Duodenal mucosa (tissue), 2 donors: ENCODE data around the gene OMG.
"Not testable (repeated sequence)": the region's sequence is repeated elsewhere in the genome, so short reads cannot be mapped to it uniquely, and the experiment has no call there.

Experiments used
- H3K27ac ChIP-seq: one replicate; pipeline ENCODE4 v1.7.0; 2013; ENCODE audit warnings: low read depth, low read length
- H3K27me3 ChIP-seq, 2 donors: one replicate each; pipeline ENCODE4 v1.7.0; 2013; ENCODE audit warnings: low read length in 2 of 2, control low read depth in 1 of 2; ENCODE audit not compliant: insufficient read depth in 2 of 2, control insufficient read depth in 1 of 2
- H3K36me3 ChIP-seq, 2 donors: one replicate each; pipeline ENCODE4 v1.7.0; 2013; ENCODE audit warnings: low read length in 2 of 2, control low read depth in 1 of 2; ENCODE audit not compliant: insufficient read depth in 2 of 2, control insufficient read depth in 1 of 2
- H3K4me1 ChIP-seq, 2 donors: one replicate each; pipeline ENCODE4 v1.7.0; 2013; ENCODE audit warnings: low read length in 2 of 2, control low read depth in 1 of 2; ENCODE audit not compliant: insufficient read depth in 2 of 2, control insufficient read depth in 1 of 2
- H3K4me3 ChIP-seq, 2 donors: one replicate each; pipeline ENCODE4 v1.7.0; 2013; ENCODE audit warnings: low read length in 2 of 2, low read depth in 1 of 2
- H3K9ac ChIP-seq, 2 donors: one replicate each; pipeline ENCODE4 v1.7.0; 2013; ENCODE audit warnings: low read length in 2 of 2, low read depth in 1 of 2
- H3K9me3 ChIP-seq, 2 donors: one replicate each; pipeline ENCODE4 v1.7.0; 2013; ENCODE audit warnings: low read length in 2 of 2, control low read depth in 1 of 2; ENCODE audit not compliant: control insufficient read depth in 1 of 2

OMG gene

GRCh38 chr17:31287932-31288331, 9.1 kb downstream of the OMG start:
- H3K4me1 ChIP-seq, H3K27ac ChIP-seq, H3K4me3 ChIP-seq, H3K9ac ChIP-seq, H3K27me3 ChIP-seq, H3K36me3 ChIP-seq, H3K9me3 ChIP-seq: not testable (repeated sequence)

GRCh38 chr17:31286587-31286986, 10.5 kb downstream of the OMG start:
- H3K27me3 ChIP-seq = no peaks in the 10 kb centered on the region
- H3K9me3 ChIP-seq = no peaks in the 10 kb centered on the region
- H3K27ac ChIP-seq = no peak overlapping the region
- H3K9ac ChIP-seq = no peak overlapping the region
- H3K36me3 ChIP-seq = no peaks in the 10 kb centered on the region
- H3K4me1 ChIP-seq = no peaks in the 10 kb centered on the region
- no peak overlapping the region for H3K4me3 ChIP-seq

GRCh38 chr17:31283841-31284240, 13.2 kb downstream of the OMG start:
- H3K27me3 ChIP-seq = no peaks in the 10 kb centered on the region
- H3K9ac ChIP-seq = no peak overlapping the region
- no peaks in the 10 kb centered on the region for H3K9me3 ChIP-seq
- H3K4me3 ChIP-seq = no peak overlapping the region
- H3K4me1 ChIP-seq = no peaks in the 10 kb centered on the region
- H3K27ac ChIP-seq = no peak overlapping the region
- no peaks in the 10 kb centered on the region for H3K36me3 ChIP-seq

- Histone ChIP-seq H3K9me3 (no peaks in the 10 kb centered on the region), H3K9ac (no peak overlapping the region), H3K36me3 (peaks cover 8 to 11% of the 10 kb centered on the region in 2 donors), H3K27me3 (no peaks in the 10 kb centered on the region), H3K4me3 (no peak overlapping the region), H3K27ac (no peak overlapping the region), H3K4me1 (no peaks in the 10 kb centered on the region)
Measured at GRCh38 chr17:31281061-31281460, 16.0 kb downstream of the OMG start.

- no peaks in the 10 kb centered on the region for H3K9me3 ChIP-seq
- H3K27ac ChIP-seq = no peak overlapping the region
- no peaks in the 10 kb centered on the region for H3K27me3 ChIP-seq
- H3K9ac ChIP-seq = no peak overlapping the region
- H3K4me1 ChIP-seq = peaks cover 0 to under 1% of the 10 kb centered on the region in 2 donors
- H3K4me3 ChIP-seq = no peak overlapping the region
- peaks cover 8 to 11% of the 10 kb centered on the region in 2 donors for H3K36me3 ChIP-seq
Measured at GRCh38 chr17:31279401-31279800, 17.6 kb downstream of the OMG start.

- no peak overlapping the region for H3K27ac ChIP-seq
Measured at GRCh38 chr17:31275116-31275515, 21.9 kb downstream of the OMG start.

GRCh38 chr17:31274252-31274651, 22.8 kb downstream of the OMG start:
- no peak overlapping the region for H3K27ac ChIP-seq
- H3K27me3 ChIP-seq = no peaks in the 10 kb centered on the region
- H3K9ac ChIP-seq = no peak overlapping the region
- peaks cover 8 to 21% of the 10 kb centered on the region in 2 donors for H3K36me3 ChIP-seq
- H3K9me3 ChIP-seq = no peaks in the 10 kb centered on the region
- H3K4me3 ChIP-seq = no peak overlapping the region
- peaks cover 3 to 12% of the 10 kb centered on the region in 2 donors for H3K4me1 ChIP-seq

More at GRCh38 chr17:31275116-31275515, 21.9 kb downstream of the OMG start:
- H3K9me3 ChIP-seq = no peaks in the 10 kb centered on the region
- H3K27me3 ChIP-seq = no peaks in the 10 kb centered on the region
- H3K36me3 ChIP-seq = peaks cover 8 to 14% of the 10 kb centered on the region in 2 donors
- H3K4me3 ChIP-seq = no peak overlapping the region
- H3K9ac ChIP-seq = no peak overlapping the region
- H3K4me1 ChIP-seq = peaks cover 0 to 5% of the 10 kb centered on the region in 2 donors

- peaks cover 11 to 23% of the 10 kb centered on the region in 2 donors for H3K36me3 ChIP-seq
- H3K9me3 ChIP-seq = no peaks in the 10 kb centered on the region
- no peak overlapping the region for H3K4me3 ChIP-seq
- no peaks in the 10 kb centered on the region for H3K27me3 ChIP-seq
- H3K4me1 ChIP-seq = peaks cover 3 to 13% of the 10 kb centered on the region in 2 donors
- H3K9ac ChIP-seq = no peak overlapping the region
- no peak overlapping the region for H3K27ac ChIP-seq
Measured at GRCh38 chr17:31273516-31273915, 23.5 kb downstream of the OMG start.

- peaks cover 3 to 13% of the 10 kb centered on the region in 2 donors for H3K4me1 ChIP-seq
- no peaks in the 10 kb centered on the region for H3K9me3 ChIP-seq
- H3K36me3 ChIP-seq = peaks cover 11 to 21% of the 10 kb centered on the region in 2 donors
- no peak overlapping the region for H3K9ac ChIP-seq
- H3K27ac ChIP-seq = no peak overlapping the region
- H3K4me3 ChIP-seq = no peak overlapping the region
- no peaks in the 10 kb centered on the region for H3K27me3 ChIP-seq
Measured at GRCh38 chr17:31272803-31273202, 24.2 kb downstream of the OMG start.

- Histone ChIP-seq H3K4me3 (no peak overlapping the region), H3K4me1 (peaks cover 3 to 13% of the 10 kb centered on the region in 2 donors), H3K9ac (no peak overlapping the region), H3K36me3 (peaks cover 6 to 16% of the 10 kb centered on the region in 2 donors), H3K9me3 (no peaks in the 10 kb centered on the region), H3K27me3 (no peaks in the 10 kb centered on the region), H3K27ac (no peak overlapping the region)
Measured at GRCh38 chr17:31272236-31272635, 24.8 kb downstream of the OMG start.

GRCh38 chr17:31269578-31269983, 27.5 kb downstream of the OMG start:
- H3K9ac ChIP-seq = no peak overlapping the region
- no peak overlapping the region for H3K27ac ChIP-seq
- H3K9me3 ChIP-seq = no peaks in the 10 kb centered on the region
- no peaks in the 10 kb centered on the region for H3K27me3 ChIP-seq
- H3K4me3 ChIP-seq = no peak overlapping the region
- H3K4me1 ChIP-seq = peaks cover 3 to 13% of the 10 kb centered on the region in 2 donors
- H3K36me3 ChIP-seq = peaks cover 3 to 23% of the 10 kb centered on the region in 2 donors
